GM10847 (cell line): ENCODE data around the gene TGDS.

Source experiments
- POLR2A ChIP-seq: IDR thresholded peaks from 2 replicates; pipeline ENCODE4 v1.6.1; 2011; ENCODE audit not compliant: insufficient read length; ENCODE audit errors: extremely low read depth

The TGDS gene

GRCh38 chr13:94568443-94568842, 27.5 kb downstream of the TGDS start:
- no peak for TF ChIP-seq POLR2A

- no peak for TF ChIP-seq POLR2A
These were observed 28.4 kb downstream of the TGDS start for GRCh38 chr13:94567581-94567980.

- TF ChIP-seq POLR2A = no peak
These were observed 34.8 kb downstream of the TGDS start for GRCh38 chr13:94561126-94561525.

- TF ChIP-seq POLR2A = no peak
These were observed 35.8 kb downstream of the TGDS start for GRCh38 chr13:94560116-94560515.

GRCh38 chr13:94559222-94559795, 36.6 kb downstream of the TGDS start:
- TF ChIP-seq POLR2A = no peak

GRCh38 chr13:94558716-94559115, 37.2 kb downstream of the TGDS start:
- TF ChIP-seq POLR2A = no peak

GRCh38 chr13:94557684-94558235, 38.2 kb downstream of the TGDS start:
- no peak for TF ChIP-seq POLR2A

GRCh38 chr13:94556621-94557020, 39.3 kb downstream of the TGDS start:
- TF ChIP-seq POLR2A = no peak

GRCh38 chr13:94556041-94556440, 39.9 kb downstream of the TGDS start:
- TF ChIP-seq POLR2A = no peak

- no peak for TF ChIP-seq POLR2A
These were observed 42.2 kb downstream of the TGDS start for GRCh38 chr13:94553766-94554165.

GRCh38 chr13:94552095-94552494, 43.9 kb downstream of the TGDS start:
- no peak for TF ChIP-seq POLR2A

GRCh38 chr13:94550062-94550738, 45.8 kb downstream of the TGDS start:
- TF ChIP-seq POLR2A = no peak

GRCh38 chr13:94549232-94550061, 46.5 kb downstream of the TGDS start:
- peak; percentile 58 for TF ChIP-seq POLR2A

GRCh38 chr13:94548821-94549231, 47.1 kb downstream of the TGDS start:
- no peak for TF ChIP-seq POLR2A

GRCh38 chr13:94548382-94548781, 47.6 kb downstream of the TGDS start:
- TF ChIP-seq POLR2A = no peak
